Retinal pigment epithelial cell (primary cell): ENCODE data around the gene PAFAH1B1.

Experiments
- DNase-seq: peaks from one replicate; pipeline ENCODE4 v3.0.0-alpha.2; 2010; ENCODE audit warnings: low read depth
- H3K4me3 ChIP-seq: 2 replicates; pipeline ENCODE4 v1.5.1; 2011; ENCODE audit warnings: mild to moderate bottlenecking, low read length, control low read depth, moderate library complexity
- CTCF ChIP-seq: conservative IDR thresholded peaks from 2 replicates; pipeline ENCODE4 v1.5.1; 2011; ENCODE audit warnings: low read depth, low read length, control low read depth, inconsistent platforms

The PAFAH1B1 gene

GRCh38 chr17:2704031-2704889, 110.8 kb downstream of the PAFAH1B1 start:
- no peak for DNase-seq
- no peak for TF ChIP-seq CTCF
- H3K4me3 ChIP-seq = no peak overlapping the region

DNA sequence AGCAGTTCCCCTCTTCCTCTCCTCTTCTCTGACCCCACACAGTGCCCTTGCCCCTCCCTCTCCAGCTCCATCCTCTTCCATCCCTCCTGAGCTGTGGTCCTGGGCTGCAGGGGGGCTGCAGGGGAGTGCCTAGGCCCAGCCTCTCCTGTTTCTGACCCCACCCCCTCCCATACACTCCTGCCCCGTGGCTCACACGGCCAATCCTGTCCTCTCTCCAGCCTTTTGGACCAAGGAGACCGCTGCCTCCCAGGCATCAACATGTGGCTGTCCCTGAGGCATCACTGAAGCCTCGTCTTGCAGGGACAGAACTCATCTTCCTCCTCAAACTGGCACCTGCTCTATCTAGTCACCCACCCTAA, 111.4 kb downstream of the PAFAH1B1 start:
- no peak for TF ChIP-seq CTCF
- no peak for DNase-seq
- no peak overlapping the region for H3K4me3 ChIP-seq

GRCh38 chr17:2705263-2705662, 111.8 kb downstream of the PAFAH1B1 start:
- DNase-seq = no peak
- no peak for TF ChIP-seq CTCF
- no peak overlapping the region for H3K4me3 ChIP-seq

DNA sequence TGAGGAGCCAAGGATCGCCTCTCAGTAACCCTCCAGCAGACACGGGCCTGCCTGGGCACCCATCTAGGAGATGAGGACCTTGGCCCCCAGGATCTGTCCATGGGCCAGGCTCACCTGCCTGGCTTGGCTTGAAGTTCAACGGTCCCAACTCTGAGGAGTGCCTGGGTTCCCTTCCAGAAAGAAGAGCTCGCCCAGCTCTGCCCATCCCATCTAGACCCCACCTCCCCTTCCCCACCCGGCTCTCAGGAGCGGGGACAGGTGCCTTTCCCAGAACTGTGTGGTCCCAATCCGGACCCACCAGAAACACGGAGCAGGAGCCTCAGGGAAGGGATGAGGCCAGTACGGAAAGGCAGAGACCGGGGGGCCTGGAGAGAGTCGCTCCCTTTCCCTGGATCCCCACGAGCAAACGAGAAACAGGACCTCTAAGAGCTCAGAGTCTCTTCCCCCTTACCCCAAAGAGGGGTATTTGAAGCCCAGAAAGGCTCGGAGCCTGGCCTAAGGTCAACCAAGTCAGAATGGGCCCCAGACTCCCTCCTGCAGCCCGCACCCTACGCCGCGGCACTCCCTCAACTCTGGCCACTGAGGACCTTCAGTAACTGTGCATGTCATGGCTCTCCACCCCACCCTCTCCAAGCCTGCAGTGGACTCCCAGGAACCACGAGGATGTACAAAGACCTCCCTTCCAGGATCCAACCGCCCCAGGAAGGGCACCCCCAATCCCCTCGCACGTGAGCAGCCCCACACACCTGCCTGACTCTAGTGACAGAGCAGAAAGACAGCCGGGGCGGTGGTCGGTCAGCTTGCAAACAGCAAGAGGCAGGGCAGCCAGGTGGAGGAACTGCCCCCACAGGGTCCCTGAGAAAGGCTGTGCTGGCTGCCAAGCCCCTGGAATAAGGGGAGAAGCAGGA, 112.7 kb downstream of the PAFAH1B1 start:
- TF ChIP-seq CTCF = no peak

GRCh38 chr17:2706911-2707510, 113.6 kb downstream of the PAFAH1B1 start:
- H3K4me3 ChIP-seq = no peak overlapping the region
- DNase-seq = no peak
- TF ChIP-seq CTCF = no peak

More for the DNA sequence above, 112.7 kb downstream of the PAFAH1B1 start:
- no peak overlapping the region for H3K4me3 ChIP-seq
- DNase-seq = no peak

- H3K4me3 ChIP-seq = no peak overlapping the region
- DNase-seq = no peak
- peak; percentile 68 for TF ChIP-seq CTCF
Measured at GRCh38 chr17:2707721-2708584, 114.5 kb downstream of the PAFAH1B1 start.
